ENCODE measurements around the gene HTRA1.

GRCh38 chr10:122550427-122550826 lies 89.1 kb downstream of the HTRA1 start:
- TF ChIP-seq ZFP30 (CRISPR knock-in tag; IDR thresholded peaks at IDR 0.05) (no peak), CSRNP3 (CRISPR knock-in tag; IDR thresholded peaks at IDR 0.05) (no peak), ESRRG (CRISPR knock-in tag; IDR thresholded peaks at IDR 0.05) (no peak), ISL1 (CRISPR knock-in tag; IDR thresholded peaks at IDR 0.05) (no peak)
- TF ChIP-seq, protein P1, sequence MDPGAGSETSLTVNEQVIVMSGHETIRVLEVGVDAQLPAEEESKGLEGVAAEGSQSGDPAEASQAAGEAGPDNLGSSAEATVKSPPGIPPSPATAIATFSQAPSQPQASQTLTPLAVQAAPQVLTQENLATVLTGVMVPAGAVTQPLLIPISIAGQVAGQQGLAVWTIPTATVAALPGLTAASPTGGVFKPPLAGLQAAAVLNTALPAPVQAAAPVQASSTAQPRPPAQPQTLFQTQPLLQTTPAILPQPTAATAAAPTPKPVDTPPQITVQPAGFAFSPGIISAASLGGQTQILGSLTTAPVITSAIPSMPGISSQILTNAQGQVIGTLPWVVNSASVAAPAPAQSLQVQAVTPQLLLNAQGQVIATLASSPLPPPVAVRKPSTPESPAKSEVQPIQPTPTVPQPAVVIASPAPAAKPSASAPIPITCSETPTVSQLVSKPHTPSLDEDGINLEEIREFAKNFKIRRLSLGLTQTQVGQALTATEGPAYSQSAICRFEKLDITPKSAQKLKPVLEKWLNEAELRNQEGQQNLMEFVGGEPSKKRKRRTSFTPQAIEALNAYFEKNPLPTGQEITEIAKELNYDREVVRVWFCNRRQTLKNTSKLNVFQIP (CRISPR knock-in tag; IDR thresholded peaks at IDR 0.05; ENCODE audit: borderline replicate concordance, low read depth): no peak

Data from SK-N-SH treated with all-trans-retinoic acid at 6 μM for 48 hours (cell line).